ENCODE measurements around the gene OVCH2.

OVCH2 gene

GRCh38 chr11:7692426-7692825, 13.9 kb downstream of the OVCH2 start:
- ChIA-PET CTCF (interaction anchor here (0.7 to 3.4 kb wide), 10 partner anchors 8 to 880 kb away, joined by 3 to 22 read pairs (median 4); no protein-coding TSS in a partner anchor), POLR2A (no interaction called here)

GRCh38 chr11:7691759-7692350, 14.4 kb downstream of the OVCH2 start:
- ChIA-PET POLR2A (no interaction called here), CTCF (interaction anchor here (0.7 to 3.4 kb wide), 10 partner anchors 7 to 880 kb away, joined by 3 to 22 read pairs (median 4); no protein-coding TSS in a partner anchor)
- TF ChIP-seq CTCF (IDR thresholded peaks at IDR 0.05; ENCODE audit: control extremely low read depth, extremely low read depth, low read depth, missing control alignments) = no peak
- DNase-seq (ENCODE audit: extremely low spot score) = no peak

More at GRCh38 chr11:7692426-7692825, 13.9 kb downstream of the OVCH2 start:
- DNase-seq (ENCODE audit: extremely low spot score) = no peak
- TF ChIP-seq CTCF (IDR thresholded peaks at IDR 0.05; ENCODE audit: control extremely low read depth, extremely low read depth, low read depth, missing control alignments) = no peak

- no peak for DNase-seq (ENCODE audit: extremely low spot score)
- POLR2A ChIA-PET = no interaction called here
- TF ChIP-seq CTCF (IDR thresholded peaks at IDR 0.05; ENCODE audit: control extremely low read depth, extremely low read depth, low read depth, missing control alignments) = no peak
- CTCF ChIA-PET = interaction anchor here (0.7 to 3.4 kb wide), 9 partner anchors 9 to 936 kb away, joined by 3 to 22 read pairs (median 5); no protein-coding TSS in a partner anchor
Measured at GRCh38 chr11:7690648-7691047, 15.6 kb downstream of the OVCH2 start.

GRCh38 chr11:7689239-7689638, 17.0 kb downstream of the OVCH2 start:
- CTCF ChIA-PET = interaction anchor here (0.7 to 5.2 kb wide), 10 partner anchors 8 to 934 kb away, joined by 3 to 43 read pairs (median 4); partner anchors contain the start of gene CYB5R2
- TF ChIP-seq CTCF (IDR thresholded peaks at IDR 0.05; ENCODE audit: control extremely low read depth, extremely low read depth, low read depth, missing control alignments) = no peak
- no peak for DNase-seq (ENCODE audit: extremely low spot score)
- POLR2A ChIA-PET = no interaction called here

GRCh38 chr11:7688238-7688826, 17.9 kb downstream of the OVCH2 start:
- CTCF ChIA-PET = interaction anchor here (0.8 to 5.2 kb wide), 19 partner anchors 11 to 595 kb away, joined by 3 to 43 read pairs (median 4); partner anchors contain the start of gene CYB5R2
- peak; percentile 72 for TF ChIP-seq CTCF (IDR thresholded peaks at IDR 0.05; ENCODE audit: control extremely low read depth, extremely low read depth, low read depth, missing control alignments)
- DNase-seq (ENCODE audit: extremely low spot score) = peak; percentile 39
- POLR2A ChIA-PET = no interaction called here

- TF ChIP-seq CTCF (IDR thresholded peaks at IDR 0.05; ENCODE audit: control extremely low read depth, extremely low read depth, low read depth, missing control alignments) = no peak
- CTCF ChIA-PET = interaction anchor here (0.6 to 5.2 kb wide), 19 partner anchors 10 to 594 kb away, joined by 3 to 43 read pairs (median 4); no protein-coding TSS in a partner anchor
- POLR2A ChIA-PET = no interaction called here
- no peak for DNase-seq (ENCODE audit: extremely low spot score)
Measured at GRCh38 chr11:7687386-7687785, 18.9 kb downstream of the OVCH2 start.

Measured in GM10248 (cell line).